Karpas-422 (cell line): ENCODE measurements around the gene DSE. TPM values are rescaled to one million over a fixed set of nuclear protein-coding genes. Genes with fewer than 3 reads are reported as not detected.
A peak's percentile ranks its signal among the peaks of the same experiment; 100 is the strongest.
"Not testable (repeated sequence)": the region's sequence is repeated elsewhere in the genome, so short reads cannot be mapped to it uniquely, and the experiment has no call there.

ENCODE experiments used
- DNase-seq: peaks from one replicate; pipeline ENCODE4 v3.0.0-alpha.2; 2015
- H2AFZ ChIP-seq: fragments of 200-600 bp; sonication (generic); 2 replicates; pipeline ENCODE4 v1.6.1; 2014; ENCODE audit warnings: antibody characterized with exemption, low read length, mixed read lengths
- H3K27ac ChIP-seq: fragments of 200-600 bp; sonication (generic); 2 replicates; pipeline ENCODE4 v1.5.1; 2014; ENCODE audit warnings: mild to moderate bottlenecking, low read length, moderate library complexity
- H3K27me3 ChIP-seq: fragments of 200-600 bp; sonication (generic); 2 replicates; pipeline ENCODE4 v1.6.1; 2014; ENCODE audit warnings: low read length, mixed read lengths
- H3K36me3 ChIP-seq: fragments of 200-600 bp; sonication (generic); 2 replicates; pipeline ENCODE4 v1.6.1; 2014; ENCODE audit warnings: low read length, mixed read lengths; ENCODE audit not compliant: insufficient read depth
- H3K4me1 ChIP-seq: fragments of 200-600 bp; sonication (generic); 2 replicates; pipeline ENCODE4 v1.6.1; 2014; ENCODE audit warnings: mild to moderate bottlenecking, low read length, mixed read lengths
- H3K4me2 ChIP-seq: fragments of 200-600 bp; sonication (generic); 2 replicates; pipeline ENCODE4 v1.6.1; 2014; ENCODE audit warnings: low read length, low read depth, mild to moderate bottlenecking; ENCODE audit not compliant: poor library complexity, severe bottlenecking
- H3K4me3 ChIP-seq: fragments of 200-600 bp; sonication (generic); 2 replicates; pipeline ENCODE4 v1.5.1; 2014; ENCODE audit warnings: mild to moderate bottlenecking, antibody characterized with exemption, low read length, mixed read lengths
- H3K79me2 ChIP-seq: fragments of 200-600 bp; sonication (generic); 2 replicates; pipeline ENCODE4 v1.6.1; 2014; ENCODE audit warnings: mild to moderate bottlenecking, low read length, mixed read lengths
- H3K9ac ChIP-seq: fragments of 200-600 bp; sonication (generic); 2 replicates; pipeline ENCODE4 v1.6.0; 2014; ENCODE audit warnings: low read length
- H3K9me2 ChIP-seq: fragments of 200-600 bp; sonication (generic), shearing (Covaris generic); replicated peaks from 2 replicates; pipeline ENCODE4 v1.6.0; 2014; ENCODE audit warnings: mild to moderate bottlenecking, low read length, moderate library complexity; ENCODE audit not compliant: insufficient read depth
- H3K9me3 ChIP-seq: fragments of 300-700, 200-600 bp; sonication (generic); 2 replicates; pipeline ENCODE4 v1.6.1; 2014; ENCODE audit warnings: low read length, mixed read lengths
- H4K20me1 ChIP-seq: fragments of 200-600 bp; sonication (generic); 2 replicates; pipeline ENCODE4 v1.6.1; 2014; ENCODE audit warnings: mild to moderate bottlenecking, antibody characterized with exemption, low read length, low read depth; ENCODE audit not compliant: insufficient read depth
- total RNA-seq: library from RNA; depleted of rRNA; stranded (reverse); fragments of >200 nt; shearing (Covaris generic); gene quantifications from 2 replicates; pipeline ENCODE4 v1.2.3, GENCODE V29; 2014; ENCODE audit warnings: low replicate concordance; rRNA removed

Gene DSE
- total RNA-seq = 5.4 and 7.5 TPM in 2 replicates

- Histone ChIP-seq H3K9me3 (no peaks in the 10 kb centered on the region), H2AFZ (no peak within 1 kb of the TSS), H4K20me1 (0 out of 2 replicates have a peak, but pooled peaks cover 16% of the 10 kb centered on the region), H3K9me2 (no peaks in the 10 kb centered on the region), H3K27me3 (no peaks in the 10 kb centered on the region), H3K79me2 (no peaks in the 10 kb centered on the region), H3K4me2 (peak within 1 kb of the TSS; percentile 59), H3K4me3 (peak within 1 kb of the TSS; percentile 48; the same call in 1 of the 2 replicates), H3K9ac (no peak within 1 kb of the TSS), H3K36me3 (no peaks in the 10 kb centered on the region), H3K27ac (no peak within 1 kb of the TSS), H3K4me1 (peaks cover 23% of the 10 kb centered on the region)
- no peak for DNase-seq
These were observed at the start of gene DSE for GRCh38 chr6:116370760-116371119. Gene DSE, plus strand, starts transcription at chr6:116370947. Its CDS starts 28,304 bp downstream, at chr6:116399251.

DNA sequence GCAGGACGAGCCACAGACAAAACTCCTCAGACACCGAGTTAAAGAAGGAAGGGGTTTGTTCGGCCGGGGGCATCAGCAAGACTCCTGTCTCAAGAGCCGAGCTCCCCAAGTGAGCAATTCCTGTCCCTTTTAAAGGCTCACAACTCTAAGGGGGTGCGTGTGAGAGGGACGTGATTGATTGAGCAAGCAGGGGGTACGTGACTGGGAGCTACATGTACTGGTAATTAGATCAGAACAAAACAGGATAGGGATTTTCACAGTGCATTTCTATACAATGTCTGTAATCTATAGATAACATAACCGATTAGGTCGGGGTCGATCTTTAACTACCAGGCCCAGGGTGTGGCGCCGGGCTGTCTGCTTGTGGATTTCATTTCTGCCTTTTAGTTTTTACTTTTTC, 48.8 kb upstream of the DSE start:
- H3K4me3 ChIP-seq, H3K9me3 ChIP-seq, H3K79me2 ChIP-seq, H3K9ac ChIP-seq, H3K9me2 ChIP-seq, H3K4me1 ChIP-seq, H3K4me2 ChIP-seq, H3K36me3 ChIP-seq, H3K27ac ChIP-seq, H4K20me1 ChIP-seq, H3K27me3 ChIP-seq, H2AFZ ChIP-seq, DNase-seq: not testable (repeated sequence)

GRCh38 chr6:116323863-116324262, 46.9 kb upstream of the DSE start:
- no peak overlapping the region for H3K9ac ChIP-seq
- H3K4me3 ChIP-seq = no peak overlapping the region
- H3K36me3 ChIP-seq = no peaks in the 10 kb centered on the region
- no peak overlapping the region for H3K4me2 ChIP-seq
- no peaks in the 10 kb centered on the region for H3K9me2 ChIP-seq
- no peaks in the 10 kb centered on the region for H3K9me3 ChIP-seq
- no peaks in the 10 kb centered on the region for H3K4me1 ChIP-seq
- no peak for DNase-seq
- no peak overlapping the region for H3K27ac ChIP-seq
- no peaks in the 10 kb centered on the region for H3K27me3 ChIP-seq
- 0 out of 2 replicates have a peak, but pooled peaks cover 3% of the 10 kb centered on the region for H4K20me1 ChIP-seq
- H2AFZ ChIP-seq = no peak overlapping the region
- H3K79me2 ChIP-seq = no peaks in the 10 kb centered on the region

DNA sequence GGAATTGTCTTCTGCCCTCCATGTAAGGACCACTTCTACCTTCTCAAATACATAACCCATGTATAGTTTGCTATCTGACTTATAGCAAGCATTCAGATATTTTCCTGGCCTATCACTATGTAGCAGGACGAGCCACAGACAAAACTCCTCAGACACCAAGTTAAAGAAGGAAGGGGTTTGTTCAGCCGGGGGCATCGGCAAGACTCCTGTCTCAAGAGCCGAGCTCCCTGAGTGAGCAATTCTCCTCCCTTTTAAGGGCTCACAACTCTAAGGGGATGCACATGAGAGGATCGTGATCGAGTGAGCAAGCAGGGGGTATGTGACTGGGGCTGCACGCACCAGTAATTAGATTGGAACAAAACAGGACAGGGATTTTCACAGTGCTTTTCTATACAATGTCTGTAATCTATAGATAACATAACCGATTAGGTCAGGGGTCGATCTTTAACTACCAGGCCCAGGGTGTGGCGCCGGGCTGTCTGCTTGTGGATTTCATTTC, 45.1 kb upstream of the DSE start:
- H3K36me3 ChIP-seq, H3K4me3 ChIP-seq, H3K27me3 ChIP-seq, DNase-seq, H4K20me1 ChIP-seq, H3K9me2 ChIP-seq, H3K4me2 ChIP-seq, H3K9ac ChIP-seq, H3K9me3 ChIP-seq, H3K79me2 ChIP-seq, H3K27ac ChIP-seq, H2AFZ ChIP-seq, H3K4me1 ChIP-seq: not testable (repeated sequence)

- H3K9me3 ChIP-seq = no peaks in the 10 kb centered on the region
- H3K27ac ChIP-seq = no peak overlapping the region
- no peaks in the 10 kb centered on the region for H3K79me2 ChIP-seq
- no peak for DNase-seq
- no peaks in the 10 kb centered on the region for H3K36me3 ChIP-seq
- 0 out of 2 replicates have a peak, but pooled peaks cover 3% of the 10 kb centered on the region for H4K20me1 ChIP-seq
- H2AFZ ChIP-seq = no peak overlapping the region
- H3K9me2 ChIP-seq = no peaks in the 10 kb centered on the region
- no peaks in the 10 kb centered on the region for H3K4me1 ChIP-seq
- H3K9ac ChIP-seq = no peak overlapping the region
- no peak overlapping the region for H3K4me2 ChIP-seq
- no peaks in the 10 kb centered on the region for H3K27me3 ChIP-seq
- H3K4me3 ChIP-seq = no peak overlapping the region
These were observed 44.5 kb upstream of the DSE start for GRCh38 chr6:116326181-116326671.

DNA sequence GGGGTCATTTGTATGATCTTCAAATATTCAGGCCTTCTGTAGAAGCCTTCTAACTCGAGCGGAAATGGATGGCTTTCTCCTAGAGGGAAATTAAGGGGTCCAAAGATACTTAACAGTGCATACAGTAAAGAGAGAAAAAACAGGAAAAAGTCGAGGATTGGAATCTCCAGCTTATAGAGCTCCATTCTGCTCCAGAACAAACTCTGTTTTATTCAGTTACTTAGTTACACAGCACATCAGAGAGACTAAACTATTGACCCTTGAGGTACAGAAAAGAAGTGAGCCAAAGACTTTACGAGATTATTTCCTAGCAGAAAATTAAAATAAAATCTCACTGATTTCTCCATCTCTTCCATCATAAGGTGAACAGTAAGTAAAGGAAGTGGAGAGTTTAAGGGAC, 43.8 kb upstream of the DSE start:
- Histone ChIP-seq H4K20me1 (0 out of 2 replicates have a peak, but pooled peaks cover 3% of the 10 kb centered on the region), H3K9me3 (no peaks in the 10 kb centered on the region), H3K79me2 (no peaks in the 10 kb centered on the region), H2AFZ (no peak overlapping the region), H3K36me3 (no peaks in the 10 kb centered on the region), H3K9me2 (no peaks in the 10 kb centered on the region), H3K27ac (no peak overlapping the region), H3K9ac (no peak overlapping the region), H3K4me1 (no peaks in the 10 kb centered on the region), H3K4me3 (no peak overlapping the region), H3K4me2 (no peak overlapping the region), H3K27me3 (no peaks in the 10 kb centered on the region)
- no peak for DNase-seq

DNA sequence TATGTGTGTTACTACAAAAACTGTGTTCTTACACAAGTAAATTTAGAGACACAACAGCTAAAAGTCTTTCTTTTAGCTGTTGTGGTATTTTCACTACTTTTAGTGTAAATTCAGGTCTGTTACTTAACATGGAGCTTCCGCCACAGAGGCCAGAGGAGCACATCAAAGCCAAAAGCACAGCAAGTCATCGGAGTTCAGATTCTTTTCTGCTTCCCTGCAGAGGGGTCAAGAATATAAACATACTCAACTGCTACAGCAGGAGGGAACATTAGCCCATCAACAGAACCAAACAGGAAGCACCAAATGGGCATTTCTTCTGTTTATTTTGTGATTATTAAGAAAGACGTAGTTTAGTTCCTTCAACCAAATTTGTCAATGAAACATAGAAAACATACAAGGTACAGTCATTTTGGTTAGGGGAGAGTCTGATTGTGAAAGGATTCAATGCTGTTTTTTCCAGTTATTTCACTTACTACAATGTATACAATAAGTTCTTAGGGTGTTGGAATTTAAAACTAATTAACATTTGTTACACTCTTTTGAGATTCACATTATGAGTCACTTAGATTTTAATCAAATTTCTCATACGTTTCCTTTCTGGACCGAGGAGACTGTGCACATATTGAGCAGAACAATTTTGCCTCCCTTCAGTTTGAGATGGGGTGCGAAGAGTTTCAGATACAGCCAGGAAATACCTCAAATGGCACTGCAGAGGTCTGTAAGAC, 42.8 kb upstream of the DSE start:
- no peak for DNase-seq
- no peak overlapping the region for H3K27ac ChIP-seq
- no peaks in the 10 kb centered on the region for H3K9me3 ChIP-seq
- no peaks in the 10 kb centered on the region for H3K4me1 ChIP-seq
- no peak overlapping the region for H3K4me2 ChIP-seq
- H3K9me2 ChIP-seq = no peaks in the 10 kb centered on the region
- no peaks in the 10 kb centered on the region for H3K27me3 ChIP-seq
- no peaks in the 10 kb centered on the region for H4K20me1 ChIP-seq
- H3K4me3 ChIP-seq = no peak overlapping the region
- no peaks in the 10 kb centered on the region for H3K36me3 ChIP-seq
- H3K9ac ChIP-seq = no peak overlapping the region
- H2AFZ ChIP-seq = no peak overlapping the region
- H3K79me2 ChIP-seq = no peaks in the 10 kb centered on the region

GRCh38 chr6:116328528-116328903, 42.2 kb upstream of the DSE start:
- H3K9me2 ChIP-seq = no peaks in the 10 kb centered on the region
- no peaks in the 10 kb centered on the region for H3K36me3 ChIP-seq
- H3K4me1 ChIP-seq = no peaks in the 10 kb centered on the region
- no peak overlapping the region for H3K4me2 ChIP-seq
- H3K9ac ChIP-seq = no peak overlapping the region
- H3K27ac ChIP-seq = no peak overlapping the region
- H2AFZ ChIP-seq = no peak overlapping the region
- no peaks in the 10 kb centered on the region for H3K9me3 ChIP-seq
- no peaks in the 10 kb centered on the region for H4K20me1 ChIP-seq
- no peaks in the 10 kb centered on the region for H3K79me2 ChIP-seq
- DNase-seq = no peak
- H3K4me3 ChIP-seq = no peak overlapping the region
- H3K27me3 ChIP-seq = no peaks in the 10 kb centered on the region
